Cardiac fibroblast (primary cell): ENCODE results near the gene PLP1.
A peak's percentile ranks its signal among the peaks of the same experiment; 100 is the strongest.

Source experiments
- DNase-seq, 2 donors: peaks; one replicate each; pipeline versions ENCODE4 v3.0.0 to v3.0.0-alpha.2; 2010; ENCODE audit warnings: low read depth in 2 of 2
- H3K4me3 ChIP-seq, 2 donors: replicated peaks in 1 of 2; 1 replicate in 1 of 2; 2 replicates in 1 of 2; pipeline ENCODE4 v1.5.1; 2011; ENCODE audit warnings: low read depth in 2 of 2, low read length in 2 of 2, mild to moderate bottlenecking in 2 of 2, moderate library complexity in 1 of 2
- TF ChIP-seq, protein P1 (sequence below): IDR thresholded peaks from one replicate; pipeline ENCODE4 v1.5.1; 2011; ENCODE audit warnings: low read depth, mild to moderate bottlenecking, low read length, inconsistent platforms

PLP1 gene

DNA sequence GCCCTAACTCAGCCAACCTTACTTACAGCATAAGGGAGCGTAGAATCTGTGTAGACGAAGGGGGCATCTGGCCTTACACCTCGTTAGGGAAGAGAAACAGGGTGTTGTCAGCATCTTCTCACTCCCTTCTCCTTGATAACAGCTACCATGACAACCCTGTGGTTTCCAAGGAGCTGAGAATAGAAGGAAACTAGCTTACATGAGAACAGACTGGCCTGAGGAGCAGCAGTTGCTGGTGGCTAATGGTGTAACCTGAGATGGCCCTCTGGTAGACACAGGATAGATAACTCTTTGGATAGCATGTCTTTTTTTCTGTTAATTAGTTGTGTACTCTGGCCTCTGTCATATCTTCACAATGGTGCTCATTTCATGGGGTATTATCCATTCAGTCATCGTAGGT is 14.6 kb downstream of the PLP1 start:
- H3K4me3 ChIP-seq, result no peak overlapping the region
- DNase-seq, result no peak
- TF ChIP-seq, protein P1, sequence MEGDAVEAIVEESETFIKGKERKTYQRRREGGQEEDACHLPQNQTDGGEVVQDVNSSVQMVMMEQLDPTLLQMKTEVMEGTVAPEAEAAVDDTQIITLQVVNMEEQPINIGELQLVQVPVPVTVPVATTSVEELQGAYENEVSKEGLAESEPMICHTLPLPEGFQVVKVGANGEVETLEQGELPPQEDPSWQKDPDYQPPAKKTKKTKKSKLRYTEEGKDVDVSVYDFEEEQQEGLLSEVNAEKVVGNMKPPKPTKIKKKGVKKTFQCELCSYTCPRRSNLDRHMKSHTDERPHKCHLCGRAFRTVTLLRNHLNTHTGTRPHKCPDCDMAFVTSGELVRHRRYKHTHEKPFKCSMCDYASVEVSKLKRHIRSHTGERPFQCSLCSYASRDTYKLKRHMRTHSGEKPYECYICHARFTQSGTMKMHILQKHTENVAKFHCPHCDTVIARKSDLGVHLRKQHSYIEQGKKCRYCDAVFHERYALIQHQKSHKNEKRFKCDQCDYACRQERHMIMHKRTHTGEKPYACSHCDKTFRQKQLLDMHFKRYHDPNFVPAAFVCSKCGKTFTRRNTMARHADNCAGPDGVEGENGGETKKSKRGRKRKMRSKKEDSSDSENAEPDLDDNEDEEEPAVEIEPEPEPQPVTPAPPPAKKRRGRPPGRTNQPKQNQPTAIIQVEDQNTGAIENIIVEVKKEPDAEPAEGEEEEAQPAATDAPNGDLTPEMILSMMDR, result no peak

DNA sequence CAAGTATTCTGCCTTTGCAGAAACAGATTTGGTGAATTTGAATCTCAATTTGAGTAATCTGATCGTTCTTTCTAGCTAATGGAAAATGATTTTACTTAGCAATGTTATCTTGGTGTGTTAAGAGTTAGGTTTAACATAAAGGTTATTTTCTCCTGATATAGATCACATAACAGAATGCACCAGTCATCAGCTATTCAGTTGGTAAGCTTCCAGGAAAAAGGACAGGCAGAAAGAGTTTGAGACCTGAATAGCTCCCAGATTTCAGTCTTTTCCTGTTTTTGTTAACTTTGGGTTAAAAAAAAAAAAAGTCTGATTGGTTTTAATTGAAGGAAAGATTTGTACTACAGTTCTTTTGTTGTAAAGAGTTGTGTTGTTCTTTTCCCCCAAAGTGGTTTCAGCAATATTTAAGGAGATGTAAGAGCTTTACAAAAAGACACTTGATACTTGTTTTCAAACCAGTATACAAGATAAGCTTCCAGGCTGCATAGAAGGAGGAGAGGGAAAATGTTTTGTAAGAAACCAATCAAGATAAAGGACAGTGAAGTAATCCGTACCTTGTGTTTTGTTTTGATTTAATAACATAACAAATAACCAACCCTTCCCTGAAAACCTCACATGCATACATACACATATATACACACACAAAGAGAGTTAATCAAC is 15.3 kb downstream of the PLP1 start:
- DNase-seq, result peak; percentile 18 to 32
- TF ChIP-seq, protein P1, result no peak
- H3K4me3 ChIP-seq, result no peak overlapping the region

DNA sequence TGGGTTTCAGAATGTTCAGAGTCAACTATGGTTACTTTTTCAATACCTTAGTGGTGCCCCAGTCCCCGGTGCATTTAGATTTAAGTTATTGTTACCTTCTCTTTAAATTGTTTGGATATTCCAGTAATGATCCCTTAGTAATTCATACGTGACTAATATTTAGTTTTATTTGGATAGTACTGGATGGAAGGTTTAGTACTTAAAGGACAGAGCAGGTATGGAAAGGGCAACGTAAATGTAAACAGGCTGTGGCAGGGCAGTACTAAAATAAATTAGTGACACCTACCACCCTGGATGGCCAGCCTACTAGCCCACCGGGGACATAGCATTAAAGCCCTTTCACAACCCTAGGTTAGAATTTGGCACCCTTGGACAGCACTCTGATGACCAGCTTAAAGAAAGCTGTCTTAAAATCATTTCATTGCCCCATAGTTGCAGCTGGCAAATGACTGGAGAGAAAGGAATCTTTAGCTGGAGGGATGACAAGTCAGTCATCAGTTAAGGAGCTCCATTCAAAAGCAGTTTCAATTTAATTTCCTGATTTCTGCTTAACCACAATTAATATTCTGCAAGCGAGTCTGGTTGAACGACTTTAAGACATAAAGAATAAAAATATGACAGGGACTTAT is 16.4 kb downstream of the PLP1 start:
- DNase-seq, result peak; percentile 70 to 87
- no peak overlapping the region for H3K4me3 ChIP-seq
- TF ChIP-seq, protein P1, result no peak

DNA sequence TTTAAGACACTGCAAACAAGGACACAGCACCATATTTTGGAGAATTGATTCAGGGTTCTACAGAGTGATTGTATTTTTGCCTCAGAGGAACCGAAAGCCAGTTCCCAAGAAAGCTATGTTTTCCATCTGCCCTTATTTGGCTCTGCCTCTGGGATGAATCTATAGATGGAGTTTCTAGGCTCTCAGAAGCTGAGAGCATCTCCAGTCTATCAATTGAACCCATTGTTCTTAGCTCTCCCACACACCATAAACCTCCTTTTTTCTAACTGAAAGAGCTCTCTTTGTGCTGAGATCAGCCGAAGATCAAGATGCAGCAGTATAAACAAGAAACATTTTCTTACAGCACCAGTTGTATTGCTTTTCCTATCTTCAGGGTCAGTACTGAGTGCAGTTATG is 16.9 kb downstream of the PLP1 start:
- TF ChIP-seq, protein P1, result no peak
- no peak overlapping the region for H3K4me3 ChIP-seq
- DNase-seq, result peak in 1 of 2 donors; percentile 18

DNA sequence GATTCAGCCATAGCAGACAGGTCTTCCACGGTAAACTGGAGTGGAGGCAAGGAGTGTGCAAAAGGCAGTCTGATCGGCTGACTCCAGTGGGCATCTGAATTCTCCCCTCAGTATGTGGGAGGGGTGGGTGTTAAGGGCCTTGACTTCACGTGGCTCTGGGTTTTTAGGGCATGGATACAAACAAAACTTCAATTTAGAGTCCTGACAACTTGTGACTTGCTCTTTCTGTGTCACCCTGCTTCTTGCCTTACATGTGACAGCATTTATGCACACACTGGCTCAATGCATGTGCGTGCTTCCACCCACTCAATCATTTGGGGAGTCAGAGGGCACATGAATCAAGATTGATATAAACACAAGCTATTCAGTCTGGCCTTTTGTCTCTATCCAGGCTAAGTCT is 17.5 kb downstream of the PLP1 start:
- H3K4me3 ChIP-seq, result no peak overlapping the region
- TF ChIP-seq, protein P1, result no peak
- DNase-seq, result no peak

DNA sequence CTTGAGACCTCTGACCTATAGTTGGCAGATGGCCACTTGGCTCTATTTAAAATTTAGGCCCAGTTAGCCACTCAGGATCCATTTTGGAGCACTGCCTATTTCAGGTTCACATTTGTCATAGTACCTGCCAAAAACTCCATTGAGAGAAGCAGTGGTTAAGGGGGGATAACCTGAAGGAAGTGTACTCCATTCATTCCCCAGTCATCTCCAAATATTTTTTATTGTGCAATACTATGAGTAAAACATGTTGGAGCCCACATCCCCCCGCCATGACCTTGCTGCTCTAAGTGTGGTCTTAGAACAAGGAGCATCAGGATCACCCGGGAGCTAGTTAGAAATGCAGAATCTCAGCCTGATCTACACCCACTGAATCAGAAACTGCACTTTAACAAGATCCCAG is 21.1 kb downstream of the PLP1 start:
- TF ChIP-seq, protein P1, result no peak
- peak in 1 of 2 donors; percentile 25 for DNase-seq

More for the DNA sequence above, 21.1 kb downstream of the PLP1 start:
- H3K4me3 ChIP-seq, result no peak overlapping the region
